ENCODE data around the gene SFTPB.

- TF ChIP-seq POLR2A (IDR thresholded peaks at IDR 0.05) (no peak), CTCF (IDR thresholded peaks at IDR 0.05) (no peak)
Observed at GRCh38 chr2:85648619-85649018, 19.4 kb downstream of the SFTPB start.
